DMS153 treated with DMSO at 0.1 percent for 48 hours (cell line): Measurements from ENCODE around the gene RABL6.
"Not testable (repeated sequence)": the region's sequence is repeated elsewhere in the genome, so short reads cannot be mapped to it uniquely, and the experiment has no call there.

Experiments
- DNase-seq: peaks from one replicate; lab custom pipeline; 2025; ENCODE audit not compliant: unreplicated experiment; lab: John Stamatoyannopoulos, UW

Gene RABL6

GRCh38 chr9:136774416-136775045 lies 33.2 kb upstream of the RABL6 start:
- DNase-seq = no peak

DNA sequence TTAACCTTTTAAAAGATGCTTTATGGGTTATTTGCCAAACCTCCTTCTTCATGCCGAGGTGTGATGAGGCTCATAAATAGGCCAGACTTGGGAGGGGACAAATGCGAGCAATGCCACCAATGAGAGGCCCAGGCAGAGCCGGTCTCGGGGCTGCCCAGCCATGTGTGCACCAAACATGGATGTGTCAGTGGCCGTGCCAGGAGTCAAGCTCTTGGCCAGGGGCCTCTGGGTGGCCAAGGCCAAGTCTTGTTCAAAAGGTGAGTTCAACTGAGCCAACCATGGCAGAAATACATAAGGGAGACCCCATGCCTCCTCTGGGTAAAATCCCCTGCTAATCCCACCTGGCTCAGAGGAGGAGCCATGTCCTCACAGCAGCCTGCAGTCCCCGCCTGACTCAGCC lies 32.6 kb upstream of the RABL6 start:
- DNase-seq = no peak

GRCh38 chr9:136776947-136777346 lies 30.8 kb upstream of the RABL6 start:
- no peak for DNase-seq

- no peak for DNase-seq
These were observed 30.4 kb upstream of the RABL6 start for GRCh38 chr9:136777359-136777758.

GRCh38 chr9:136779808-136780207 lies 27.9 kb upstream of the RABL6 start:
- DNase-seq = no peak

- no peak for DNase-seq
These were observed 25.3 kb upstream of the RABL6 start for GRCh38 chr9:136782452-136782851.

DNA sequence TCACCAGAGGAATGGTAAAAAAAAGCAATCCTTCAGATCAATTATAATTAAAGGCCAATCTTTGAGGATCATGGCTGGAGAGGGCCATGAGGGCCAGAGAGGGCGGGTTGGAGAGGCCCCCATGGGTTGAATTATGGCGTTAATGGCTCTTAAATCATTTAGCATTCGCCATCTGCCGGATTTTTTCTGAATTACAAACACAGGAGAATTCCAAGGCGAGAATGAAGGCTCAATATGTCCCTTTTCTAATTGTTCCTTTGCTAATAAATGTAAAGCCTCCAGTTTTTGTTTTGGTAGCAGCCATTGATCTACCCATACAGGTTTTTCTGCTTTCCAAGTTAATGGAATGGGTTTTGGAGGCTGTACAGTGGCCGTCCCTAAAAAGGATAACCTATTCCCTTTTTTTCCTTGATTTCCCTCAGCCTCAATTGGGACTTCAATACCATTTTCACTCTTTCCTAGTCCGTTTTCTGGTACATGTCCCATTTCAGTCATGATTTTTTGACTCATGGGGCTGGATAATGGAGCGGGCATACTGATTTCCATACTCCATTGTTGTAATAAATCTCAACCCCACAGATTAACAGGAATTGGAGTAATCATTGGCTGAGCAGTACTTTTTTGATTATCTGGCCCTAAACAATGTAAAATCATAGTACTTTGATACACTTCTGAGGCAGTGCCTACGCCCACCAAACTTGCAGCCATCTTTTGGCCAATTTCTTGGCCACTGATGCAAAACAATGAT lies 23.3 kb upstream of the RABL6 start:
- DNase-seq = no peak

- no peak for DNase-seq
These were observed 22.8 kb upstream of the RABL6 start for GRCh38 chr9:136784997-136785361.

- DNase-seq = not testable (repeated sequence)
These were observed 22.0 kb upstream of the RABL6 start for GRCh38 chr9:136785565-136786355.

DNA sequence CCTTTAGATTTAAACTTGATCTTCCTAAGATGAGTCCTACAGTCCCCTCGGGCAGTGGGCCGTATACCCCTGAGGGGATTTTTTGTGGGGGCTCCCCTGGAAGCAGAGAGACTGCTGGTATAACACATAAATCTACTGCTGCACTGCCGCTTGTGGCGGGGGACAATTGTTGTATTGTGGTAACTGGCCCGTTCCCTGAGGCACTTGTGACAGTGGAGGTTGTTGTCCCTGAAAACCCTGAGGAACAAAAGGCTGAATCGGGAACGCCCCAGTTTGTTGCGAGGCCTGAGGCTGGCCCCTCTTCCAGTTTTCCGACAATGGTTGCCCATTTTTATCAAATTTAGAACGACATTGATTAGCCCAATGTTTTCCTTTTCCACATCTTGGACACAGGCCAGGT lies 21.3 kb upstream of the RABL6 start:
- no peak for DNase-seq

DNA sequence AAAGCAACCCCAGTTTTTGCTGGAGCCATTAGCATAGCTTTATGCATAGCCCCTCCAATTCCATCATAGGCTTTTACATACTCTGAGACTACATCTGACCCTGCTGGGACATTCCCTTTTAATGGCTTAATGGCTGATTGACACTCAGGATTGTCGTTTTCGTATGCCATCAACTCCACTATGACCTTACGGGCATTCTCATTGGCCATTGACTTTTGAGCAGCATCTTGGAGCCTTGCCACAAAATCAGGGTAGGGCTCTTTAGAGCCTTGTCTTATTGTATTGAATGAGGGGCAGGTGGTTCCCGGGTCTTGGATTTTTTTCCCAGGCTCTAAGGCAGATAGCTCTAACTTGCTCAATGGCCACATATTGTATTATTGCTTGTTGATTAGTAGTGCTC lies 20.8 kb upstream of the RABL6 start:
- DNase-seq = not testable (repeated sequence)

- peak; percentile 67 for DNase-seq
These were observed 19.9 kb upstream of the RABL6 start for GRCh38 chr9:136787690-136788400.

DNA sequence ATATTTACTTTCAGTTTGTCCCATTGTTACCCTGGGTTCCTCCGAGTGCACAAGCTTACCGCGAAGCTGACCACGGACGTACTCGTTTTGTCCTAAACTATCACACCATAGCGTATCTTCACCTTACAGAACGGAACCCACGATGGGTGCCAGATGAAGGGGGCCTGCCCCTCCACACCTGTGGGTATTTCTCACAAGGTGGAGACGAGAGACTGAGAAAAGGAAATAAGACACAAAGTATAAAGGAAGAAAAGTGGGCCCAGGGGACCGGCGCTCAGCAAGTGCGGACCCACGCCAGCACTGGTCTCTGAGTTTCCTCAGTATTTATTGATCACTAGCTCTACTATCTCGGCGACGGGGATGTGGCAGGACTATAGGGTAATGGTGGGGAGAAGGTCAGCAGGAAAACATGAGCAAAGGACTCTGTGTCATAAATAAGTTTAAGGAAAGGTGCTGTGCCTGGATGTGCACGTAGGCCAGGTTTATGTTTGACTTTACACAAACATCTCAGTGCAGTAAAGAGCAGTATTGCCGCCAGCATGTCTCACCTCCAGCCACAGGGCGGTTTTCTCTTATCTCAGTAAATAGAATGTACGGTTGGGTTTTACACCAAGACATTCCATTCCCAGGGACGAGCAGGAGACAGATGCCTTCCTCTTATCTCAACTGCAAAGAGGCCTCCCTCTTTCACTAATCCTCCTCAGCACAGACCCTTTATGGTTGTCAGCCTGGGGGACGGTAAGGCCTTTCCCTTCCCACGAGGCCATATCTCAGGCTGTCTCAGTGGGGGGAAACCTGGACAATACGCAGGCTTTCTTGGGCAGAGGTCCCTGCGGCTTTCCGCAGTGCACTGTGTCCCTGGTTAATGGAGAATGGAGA lies 18.9 kb upstream of the RABL6 start:
- peak; percentile 22 for DNase-seq

DNA sequence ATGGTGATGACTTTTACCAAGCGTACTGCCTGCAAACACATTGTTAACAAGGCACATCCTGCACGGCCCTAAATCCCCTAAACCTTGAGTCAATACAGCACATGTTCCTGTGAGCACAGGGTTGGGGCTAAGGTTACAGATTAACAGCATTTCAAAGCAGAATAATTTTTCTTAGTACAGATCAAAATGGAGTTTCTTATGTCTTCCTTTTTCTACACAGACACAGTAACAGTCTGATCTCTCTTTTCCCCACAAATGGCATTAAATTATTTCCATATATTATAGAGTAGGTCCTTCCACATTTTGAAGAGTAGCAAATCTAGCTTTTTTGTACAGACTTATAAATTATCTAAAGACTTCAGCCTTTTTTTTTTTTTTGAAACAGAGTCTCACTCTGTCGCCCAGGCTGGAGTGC lies 18.2 kb upstream of the RABL6 start:
- DNase-seq = no peak

DNA sequence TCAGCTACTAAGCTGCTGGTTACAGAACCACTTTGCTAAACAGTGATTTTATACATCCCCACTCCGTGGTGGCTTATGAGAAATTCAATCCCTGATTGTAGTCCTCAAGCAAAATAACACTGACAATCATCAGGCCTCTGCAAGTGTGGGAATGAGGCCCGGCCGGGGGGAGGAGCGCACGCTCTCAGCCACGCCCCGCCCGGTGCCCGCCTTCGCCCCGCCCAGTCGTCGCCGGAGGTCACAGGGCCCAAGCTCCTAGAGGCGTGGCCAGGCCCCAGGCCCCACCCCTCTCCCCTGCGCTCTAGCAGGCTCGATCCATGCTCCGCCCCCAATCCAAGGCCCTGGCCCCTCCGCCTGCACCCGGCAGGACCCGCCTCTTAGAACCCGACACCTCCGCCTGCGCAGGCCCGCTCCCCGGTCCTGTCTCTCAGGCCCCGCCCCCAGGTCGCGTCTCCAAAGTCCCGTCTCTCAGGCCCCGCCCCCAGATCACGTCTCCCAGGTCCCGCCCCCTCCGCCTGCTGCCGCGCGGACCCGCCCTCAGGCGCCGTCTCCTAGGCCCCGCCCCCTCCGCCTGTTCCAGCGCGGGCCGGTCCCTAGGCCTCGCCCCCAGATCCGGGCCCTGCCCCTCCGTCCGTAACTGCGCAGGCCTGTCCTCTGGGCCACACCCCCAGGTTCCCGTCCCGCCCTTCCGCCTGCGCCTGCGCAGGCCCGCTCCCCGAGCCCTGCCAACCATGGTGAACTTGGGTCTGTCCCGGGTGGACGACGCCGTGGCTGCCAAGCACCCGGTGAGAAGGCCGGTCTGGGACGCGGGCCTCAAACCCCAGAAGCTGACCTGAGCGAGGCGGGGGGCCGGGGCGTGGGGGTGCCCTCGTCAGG lies 16.9 kb upstream of the RABL6 start, which contains the start of gene TMEM141:
Gene TMEM141, plus strand, starts transcription at position 705 of the 876 bp plus-strand sequence. Its CDS starts 27 bp downstream, at position 732.
- DNase-seq = peak; percentile 99

GRCh38 chr9:136791516-136792276 lies 16.1 kb upstream of the RABL6 start:
- DNase-seq = peak; percentile 51

DNA sequence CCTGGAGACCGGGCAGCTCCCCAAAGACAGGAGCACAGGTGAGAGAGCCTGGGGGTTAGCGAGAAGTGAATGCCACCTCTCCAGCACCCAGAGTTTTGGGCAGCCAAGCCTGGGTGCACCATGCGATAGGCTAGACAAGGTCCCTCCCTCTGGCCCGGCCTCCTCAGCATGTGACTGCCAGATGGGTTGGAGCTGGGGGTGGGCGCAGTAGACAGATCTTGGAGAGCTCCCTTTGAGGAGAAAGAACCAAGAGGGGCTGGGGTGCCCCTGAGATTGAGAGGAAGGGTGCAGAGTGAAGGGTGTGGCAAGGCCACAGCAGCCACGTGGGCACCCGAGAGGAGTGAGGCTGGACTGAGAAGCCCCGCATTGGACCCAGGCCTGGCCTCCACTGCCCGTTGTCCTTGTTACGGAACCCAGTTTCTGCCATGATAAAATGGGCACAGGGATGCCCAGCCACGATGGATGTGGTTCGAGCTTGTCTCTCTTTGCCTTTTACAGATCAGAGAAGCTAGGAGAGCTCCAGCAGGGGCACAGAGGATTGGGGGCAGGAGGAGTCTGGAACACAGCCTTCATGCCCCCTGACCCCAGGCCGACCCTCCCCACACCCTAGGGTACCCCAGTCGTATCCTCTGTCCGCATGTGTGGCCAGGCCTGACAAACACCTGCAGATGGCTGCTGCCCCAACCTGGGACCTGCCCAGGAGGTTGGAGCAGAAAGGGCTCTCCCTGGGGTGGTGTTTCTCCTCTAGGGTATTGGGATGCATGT lies 15.2 kb upstream of the RABL6 start:
- no peak for DNase-seq
